Fibroblast of lung (primary cell): ENCODE measurements around the gene SLC6A4. TPM values are rescaled to one million over a fixed set of nuclear protein-coding genes. Genes with fewer than 3 reads are reported as not detected.

Experiments
- DNase-seq, 2 donors: peaks; one replicate each; pipeline versions ENCODE4 v3.0.0 to v3.0.0-alpha.2; 2010; ENCODE audit warnings: low read depth in 2 of 2
- H2AFZ ChIP-seq: 2 replicates; pipeline ENCODE4 v1.5.1; 2012; ENCODE audit warnings: low read length, control low read depth, inconsistent platforms
- H3K27ac ChIP-seq: 2 replicates; pipeline ENCODE4 v1.5.1; 2011; ENCODE audit warnings: low read length, control low read depth; ENCODE audit not compliant: insufficient read depth
- H3K27me3 ChIP-seq: 2 replicates; pipeline ENCODE4 v1.5.1; 2011; ENCODE audit warnings: mild to moderate bottlenecking, low read length; ENCODE audit not compliant: control insufficient read depth, insufficient read depth
- H3K36me3 ChIP-seq: 2 replicates; pipeline ENCODE4 v1.5.1; 2011; ENCODE audit warnings: low read length; ENCODE audit not compliant: control insufficient read depth, insufficient read depth
- H3K4me1 ChIP-seq: 2 replicates; pipeline ENCODE4 v1.5.1; 2011; ENCODE audit warnings: low read length; ENCODE audit not compliant: control insufficient read depth, insufficient read depth; ENCODE audit errors: extremely low read depth
- H3K4me2 ChIP-seq: 2 replicates; pipeline ENCODE4 v1.5.1; 2011; ENCODE audit warnings: low read length, control low read depth; ENCODE audit not compliant: insufficient read depth; ENCODE audit errors: extremely low read depth
- H3K4me3 ChIP-seq, 4 experiments: fragments of 200-600 bp in 1 of 4; sonication (generic) in 1 of 4; replicated peaks in 1 of 4; 2 replicates each; pipeline ENCODE4 v1.5.1; 2011 to 2016; ENCODE audit warnings: low read length in 4 of 4, low read depth in 3 of 4, mild to moderate bottlenecking in 3 of 4, control low read depth in 2 of 4, inconsistent platforms in 1 of 4, mixed read lengths in 1 of 4; ENCODE audit not compliant: insufficient read depth in 1 of 4; ENCODE audit errors: control extremely low read depth in 1 of 4
- H3K79me2 ChIP-seq: 2 replicates; pipeline ENCODE4 v1.5.1; 2012; ENCODE audit warnings: mild to moderate bottlenecking, low read length, inconsistent platforms; ENCODE audit not compliant: control insufficient read depth, insufficient read depth
- H3K9ac ChIP-seq: 2 replicates; pipeline ENCODE4 v1.5.1; 2011; ENCODE audit warnings: mild to moderate bottlenecking, low read length, control low read depth; ENCODE audit not compliant: insufficient read depth
- H3K9me3 ChIP-seq: 2 replicates; pipeline ENCODE4 v1.5.1; 2012; ENCODE audit warnings: low read depth, low read length; ENCODE audit not compliant: control insufficient read depth, insufficient read depth
- H4K20me1 ChIP-seq: 2 replicates; pipeline ENCODE4 v1.5.1; 2011; ENCODE audit warnings: low read length; ENCODE audit not compliant: control insufficient read depth, insufficient read depth; ENCODE audit errors: extremely low read depth
- CTCF ChIP-seq, 2 donors: IDR thresholded peaks in 1 of 2; conservative IDR thresholded peaks in 1 of 2; 1 replicate in 1 of 2; 2 replicates in 1 of 2; pipeline ENCODE4 v1.5.1; 2011 to 2012; ENCODE audit warnings: low read length in 2 of 2, control low read depth in 1 of 2, inconsistent platforms in 1 of 2, low read depth in 1 of 2, mild to moderate bottlenecking in 1 of 2
- EZH2 ChIP-seq: IDR thresholded peaks from 2 replicates; pipeline ENCODE4 v1.5.1; 2012; ENCODE audit warnings: low read length, control low read depth, mild to moderate bottlenecking; ENCODE audit errors: missing control alignments
- polyA plus RNA-seq, 2 donors: library from polyadenylated mRNA; depleted of rRNA in 1 of 2; stranded (reverse) in 1 of 2; unstranded in 1 of 2; fragments of >200 nt; gene quantifications; 2 replicates each; pipeline ENCODE4 v1.2.1, GENCODE V29; 2011 to 2012; ENCODE audit warnings: missing spikeins in 1 of 2
- total RNA-seq: library from RNA; depleted of rRNA; stranded (reverse); fragments of >200 nt; gene quantifications from 2 replicates; pipeline ENCODE4 v1.2.1, GENCODE V29; 2014

Gene SLC6A4
- total and polyA plus RNA-seq, 2 donors (not counting 1 experiment from before 2014, with no cell fraction given) = not detected

GRCh38 chr17:30211371-30211770 lies 24.1 kb downstream of the SLC6A4 start:
- no peaks in the 10 kb centered on the region for H3K36me3 ChIP-seq
- no peak overlapping the region for H2AFZ ChIP-seq
- no peaks in the 10 kb centered on the region for H4K20me1 ChIP-seq
- H3K9me3 ChIP-seq = no peaks in the 10 kb centered on the region
- DNase-seq = no peak
- peaks cover 8% of the 10 kb centered on the region for H3K27me3 ChIP-seq
- TF ChIP-seq EZH2 (no peak), CTCF (conservative IDR thresholded peaks at IDR 0.05 in 1 of 2, IDR thresholded peaks at IDR 0.05 in 1 of 2; ENCODE audit: low read depth in 1 of 2, low read length in 2 of 2) (no peak)
- no peak overlapping the region for H3K4me3 ChIP-seq
- H3K79me2 ChIP-seq = no peaks in the 10 kb centered on the region
- H3K4me1 ChIP-seq = no peaks in the 10 kb centered on the region
- no peak overlapping the region for H3K9ac ChIP-seq
- H3K27ac ChIP-seq = no peak overlapping the region
- no peak overlapping the region for H3K4me2 ChIP-seq

GRCh38 chr17:30210901-30211300 lies 24.6 kb downstream of the SLC6A4 start:
- TF ChIP-seq EZH2 (no peak), CTCF (conservative IDR thresholded peaks at IDR 0.05 in 1 of 2, IDR thresholded peaks at IDR 0.05 in 1 of 2; ENCODE audit: low read depth in 1 of 2, low read length in 2 of 2) (no peak)
- Histone ChIP-seq H3K79me2 (no peaks in the 10 kb centered on the region), H4K20me1 (no peaks in the 10 kb centered on the region), H3K27me3 (peaks cover 8% of the 10 kb centered on the region), H3K36me3 (no peaks in the 10 kb centered on the region), H3K4me3 (no peak overlapping the region), H3K4me2 (no peak overlapping the region), H3K9ac (no peak overlapping the region), H3K27ac (no peak overlapping the region), H2AFZ (no peak overlapping the region), H3K9me3 (no peaks in the 10 kb centered on the region), H3K4me1 (no peaks in the 10 kb centered on the region)
- DNase-seq = no peak

DNA sequence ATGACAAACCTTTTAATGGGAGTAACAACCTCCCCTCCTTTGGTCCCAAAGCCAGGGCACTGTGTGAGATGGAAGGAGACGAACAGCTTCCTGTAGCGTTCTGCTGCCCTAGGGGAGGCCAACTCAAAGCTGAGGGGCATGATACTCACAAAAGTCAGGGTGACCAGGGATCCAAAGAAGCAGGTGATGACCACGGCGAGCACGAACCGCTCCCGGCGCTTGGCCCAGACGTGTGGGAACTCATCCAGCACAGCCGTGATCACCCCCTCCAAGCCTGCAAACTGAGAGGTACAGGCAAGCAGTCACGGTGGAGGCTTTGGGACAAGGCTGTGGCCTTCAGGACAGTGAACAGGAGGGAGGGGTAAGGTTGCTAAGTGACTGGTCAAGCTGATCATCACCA lies 25.1 kb downstream of the SLC6A4 start:
- Histone ChIP-seq H3K27me3 (peaks cover 8% of the 10 kb centered on the region), H3K4me1 (no peaks in the 10 kb centered on the region), H3K79me2 (no peaks in the 10 kb centered on the region), H3K9ac (no peak overlapping the region), H3K4me3 (no peak overlapping the region), H2AFZ (no peak overlapping the region), H3K9me3 (no peaks in the 10 kb centered on the region), H3K4me2 (no peak overlapping the region), H4K20me1 (no peaks in the 10 kb centered on the region), H3K27ac (no peak overlapping the region), H3K36me3 (no peaks in the 10 kb centered on the region)
- TF ChIP-seq CTCF (conservative IDR thresholded peaks at IDR 0.05 in 1 of 2, IDR thresholded peaks at IDR 0.05 in 1 of 2; ENCODE audit: low read depth in 1 of 2, low read length in 2 of 2) = no peak
- TF ChIP-seq EZH2 = no peak
- DNase-seq = no peak
